NCI-H1930 (cell line): ENCODE data around the gene ERVFRD-1.
A peak's percentile ranks its signal among the peaks of the same experiment; 100 is the strongest.
"Not testable (repeated sequence)": the region's sequence is repeated elsewhere in the genome, so short reads cannot be mapped to it uniquely, and the experiment has no call there.

Source experiments
- DNase-seq, 2 experiments: peaks; one replicate each; lab custom pipeline; 2025; lab: John Stamatoyannopoulos, UW

Gene ERVFRD-1

DNA sequence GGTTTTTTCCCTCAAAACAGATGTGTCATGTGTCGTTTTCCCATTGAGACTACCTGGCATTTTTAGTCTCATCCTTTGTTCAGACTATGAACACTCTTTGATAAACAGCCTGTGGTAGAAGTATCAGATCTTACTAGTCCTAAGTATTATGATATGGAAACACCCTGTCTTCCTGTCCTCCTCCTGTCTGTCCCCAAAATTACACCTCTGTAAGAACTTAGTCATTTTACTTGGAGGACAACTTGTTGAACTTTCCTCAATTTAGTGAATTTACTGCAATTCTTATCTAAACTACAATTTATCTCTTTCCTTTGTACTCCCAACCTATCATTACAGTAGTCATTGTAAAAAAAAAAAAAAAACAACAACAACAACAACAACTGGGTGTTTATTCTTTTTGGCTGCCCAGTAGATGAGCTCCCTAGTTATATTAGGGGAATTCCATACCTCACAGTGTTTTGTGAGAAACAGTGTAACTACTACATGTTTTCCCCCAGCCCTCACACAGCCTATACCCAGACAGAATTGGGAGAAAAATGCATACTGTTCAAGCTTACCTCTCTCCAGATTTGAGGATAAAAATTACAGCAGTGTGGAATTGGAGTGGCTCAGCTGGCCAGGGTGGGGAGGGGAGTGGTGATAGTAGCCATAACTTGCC lies 18.5 kb upstream of the ERVFRD-1 start:
- DNase-seq, result no peak

DNA sequence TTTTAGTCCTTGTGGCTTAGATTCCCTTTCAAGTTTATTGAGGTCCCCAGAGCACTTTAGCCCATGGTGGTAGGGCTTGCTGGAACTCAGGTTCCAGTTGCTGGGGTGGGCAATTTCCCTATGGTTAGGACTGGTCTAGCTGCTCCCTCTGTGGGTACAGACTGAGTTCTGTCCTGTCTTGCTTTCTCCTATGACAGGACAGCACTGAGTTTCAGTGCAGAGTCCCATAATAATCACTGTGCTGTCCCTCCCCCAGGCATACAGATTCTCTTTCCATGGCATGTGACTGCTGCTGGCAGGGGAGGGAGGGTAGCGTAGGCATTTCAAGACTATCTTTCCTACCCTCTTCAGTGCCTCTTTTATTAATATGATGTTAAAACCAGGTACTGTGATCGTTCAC lies 17.1 kb upstream of the ERVFRD-1 start:
- no peak for DNase-seq

DNA sequence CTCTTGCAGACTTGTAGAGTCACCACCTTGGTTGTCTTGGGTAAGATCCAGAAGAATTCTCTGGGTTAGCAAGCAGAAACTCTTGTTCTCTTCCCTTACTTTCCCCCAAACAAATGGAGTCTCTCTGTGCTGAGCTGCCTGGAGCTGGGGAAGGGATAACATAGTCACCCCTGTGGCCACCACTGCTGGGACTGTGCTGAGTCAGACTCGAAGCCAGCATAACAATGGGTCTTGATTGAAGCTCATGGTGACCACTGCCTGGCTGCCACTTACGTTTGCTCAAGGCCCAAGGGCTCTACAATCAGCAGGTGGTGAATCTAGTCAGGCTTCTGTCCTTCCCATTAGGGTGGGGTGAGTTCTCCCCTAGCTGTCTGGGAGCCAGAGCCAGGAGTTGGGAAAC lies 15.4 kb upstream of the ERVFRD-1 start:
- DNase-seq, result no peak

DNA sequence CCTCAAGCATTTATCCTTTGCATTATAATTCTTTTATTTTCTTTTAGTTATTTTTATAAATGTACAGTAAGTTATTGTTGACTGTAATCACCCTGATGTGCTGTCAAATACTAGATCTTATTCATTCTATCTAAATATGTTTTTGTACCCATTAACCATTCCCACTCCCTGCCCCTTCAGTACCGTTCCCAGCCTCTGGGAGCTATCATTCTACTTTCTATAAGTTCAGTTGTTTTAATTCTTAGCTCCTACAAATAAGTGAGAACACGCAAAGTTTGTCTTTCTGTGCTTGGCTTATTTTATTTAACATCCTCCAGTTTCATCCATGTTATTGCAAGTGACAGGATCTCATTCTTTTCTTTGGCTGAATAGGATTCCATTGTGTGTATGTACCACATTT lies 12.5 kb upstream of the ERVFRD-1 start:
- no peak for DNase-seq

DNA sequence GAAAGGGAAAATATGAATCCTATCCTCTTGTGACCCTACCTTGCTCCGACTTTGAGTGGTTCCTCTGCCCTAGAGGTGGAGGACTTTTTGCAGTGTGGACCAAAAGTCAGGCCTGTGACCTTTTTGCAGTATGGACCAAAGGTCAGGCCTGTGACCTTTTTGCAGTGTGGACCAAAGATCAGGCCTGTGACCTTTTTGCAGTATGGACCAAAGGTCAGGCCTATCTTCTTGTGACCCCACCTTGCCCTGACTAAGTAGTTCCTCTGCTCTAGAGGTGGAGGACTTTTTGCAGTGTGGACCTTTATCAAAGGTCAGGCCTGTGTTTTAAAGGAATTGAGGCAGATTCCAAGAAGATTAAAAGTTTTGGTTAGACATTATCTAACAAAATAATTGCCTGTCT lies 10.9 kb upstream of the ERVFRD-1 start:
- no peak for DNase-seq

DNA sequence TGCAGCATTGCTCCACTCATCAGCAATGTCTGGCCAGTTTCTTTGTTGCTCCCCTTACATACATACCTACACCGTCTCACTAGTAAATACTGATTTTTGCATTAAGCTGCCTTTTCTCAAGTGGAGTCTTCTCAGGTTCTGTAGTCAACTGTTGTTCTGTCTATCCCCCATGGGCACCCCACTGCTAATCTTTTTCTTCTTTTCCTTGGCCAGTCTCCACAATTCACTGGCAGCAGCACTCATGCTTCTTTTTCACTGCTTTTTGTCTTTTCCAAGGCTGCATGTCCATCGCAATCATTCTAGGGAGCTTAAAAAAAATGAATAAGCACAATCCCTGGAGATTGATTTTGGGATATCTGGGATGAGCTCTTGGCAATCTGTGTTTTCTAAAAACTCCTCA lies 10.3 kb upstream of the ERVFRD-1 start:
- no peak for DNase-seq

DNA sequence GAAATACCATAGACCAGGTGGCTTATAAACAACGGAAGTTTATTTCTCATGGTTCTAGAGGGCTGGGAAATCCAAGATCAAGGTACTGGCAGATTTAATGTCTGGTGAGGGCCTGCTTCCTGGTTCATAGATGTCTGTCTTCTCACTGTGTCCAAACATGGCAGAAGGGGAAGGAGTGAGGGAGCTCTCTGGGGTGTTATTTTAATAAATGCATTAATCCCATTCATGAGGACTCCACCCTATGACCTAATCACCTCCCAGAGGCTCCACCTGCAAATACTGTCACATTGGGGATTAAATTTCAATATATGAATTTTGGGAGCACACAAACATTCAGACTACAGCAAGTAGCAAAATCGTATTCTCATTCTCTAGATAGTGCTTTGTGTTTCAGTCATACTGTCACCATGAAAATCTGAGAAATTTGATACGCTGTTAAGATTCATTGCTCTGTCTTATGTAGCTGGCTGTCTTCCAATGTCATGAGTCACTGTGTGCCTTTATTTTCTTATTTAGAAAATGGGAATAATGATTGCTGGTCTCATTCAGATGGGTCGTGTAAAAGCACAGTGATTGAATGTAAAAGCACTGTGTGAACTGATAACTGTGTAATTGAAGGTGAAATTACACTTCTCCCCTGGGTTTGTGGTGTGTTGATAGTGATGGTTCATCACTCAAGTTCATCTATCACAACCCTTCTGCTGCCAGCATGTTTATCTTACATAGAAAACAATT lies 8.9 kb upstream of the ERVFRD-1 start:
- DNase-seq, result peak in 1 of 2 experiments; percentile 38

DNA sequence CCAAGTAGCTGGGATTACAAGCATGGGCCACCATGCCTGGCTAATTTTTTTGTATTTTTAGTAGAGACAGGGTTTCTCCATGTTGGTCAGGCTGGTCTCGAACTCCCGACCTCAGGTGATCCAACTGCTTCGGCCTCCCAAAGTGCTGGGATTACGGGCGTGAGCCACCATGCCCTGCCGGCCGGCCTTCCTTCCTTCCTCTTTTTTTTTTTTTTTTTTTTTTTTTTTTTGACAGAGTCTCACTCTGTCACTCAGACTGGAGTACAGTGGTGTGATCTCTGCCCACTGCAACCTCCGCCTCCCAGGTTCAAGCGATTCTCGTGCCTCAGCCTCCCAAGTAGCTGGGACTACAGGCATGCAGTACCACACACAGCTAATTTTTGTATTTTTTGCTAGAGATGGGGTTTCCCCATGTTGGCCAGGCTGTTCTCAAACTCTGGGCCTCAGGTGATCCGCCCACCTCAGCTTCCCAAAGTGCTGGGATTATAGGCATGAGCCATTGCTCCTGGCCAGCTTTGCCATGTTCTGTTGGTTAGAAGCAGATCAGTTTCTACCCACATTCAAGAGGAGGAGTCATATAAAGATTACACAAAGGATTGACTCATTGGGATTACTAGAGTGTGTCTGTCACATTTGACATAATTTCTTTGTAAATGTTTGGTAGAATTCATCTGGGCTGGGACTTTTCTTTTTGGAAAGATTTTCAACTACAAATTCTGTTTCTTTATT lies 4.4 kb upstream of the ERVFRD-1 start:
- not testable (repeated sequence) for DNase-seq

DNA sequence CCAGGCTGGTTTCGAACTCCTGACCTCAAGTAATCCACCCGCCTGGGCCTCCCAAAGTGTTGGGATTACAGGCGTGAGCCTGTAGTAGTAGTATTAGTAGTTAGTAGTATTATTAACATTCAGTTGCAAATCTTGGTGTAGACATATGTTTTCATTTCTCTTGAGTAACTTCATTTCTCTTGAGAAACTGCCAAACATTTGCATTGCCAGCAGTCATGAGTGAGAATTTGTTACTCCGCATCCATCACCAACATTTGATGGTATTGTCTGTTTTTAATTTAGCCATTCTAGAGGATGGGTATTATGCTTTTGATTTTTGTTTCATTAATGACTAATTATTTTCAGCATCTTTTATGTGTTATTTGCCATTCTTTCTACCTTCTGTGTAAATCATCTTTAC lies 1.5 kb upstream of the ERVFRD-1 start:
- DNase-seq, result no peak

DNA sequence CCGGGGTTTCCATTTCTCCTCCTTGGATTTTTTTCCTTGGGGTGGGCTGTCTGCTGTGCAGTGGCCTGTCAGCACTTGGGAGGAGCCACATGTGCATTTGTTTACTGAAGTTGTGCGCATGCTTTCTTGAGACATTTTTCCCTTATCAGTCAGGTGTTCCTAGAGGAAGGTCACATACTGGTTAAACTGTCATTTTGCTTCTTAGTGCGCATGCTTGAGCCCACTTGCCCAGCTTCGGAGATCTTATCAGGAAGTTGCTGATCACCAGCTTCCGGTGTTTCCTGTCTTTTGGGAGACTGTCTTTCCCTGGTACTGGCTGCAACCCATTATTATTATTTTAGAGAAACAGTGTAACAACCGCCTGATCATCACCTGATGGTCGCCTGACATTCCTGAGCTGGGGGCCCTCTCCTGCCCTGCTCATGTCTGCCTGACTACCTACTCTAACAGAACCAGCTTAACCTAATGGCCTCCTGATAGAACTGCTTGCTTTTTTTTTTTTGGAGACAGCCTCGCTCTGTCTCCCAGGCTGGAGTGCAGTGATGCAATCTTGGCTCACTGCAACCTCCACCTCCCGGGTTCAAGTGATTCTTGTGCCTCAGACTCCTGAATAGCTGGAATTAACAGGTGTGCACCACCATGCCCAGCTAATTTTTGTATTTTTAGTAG lies 378 bp upstream of the ERVFRD-1 start:
- DNase-seq, result no peak

DNA sequence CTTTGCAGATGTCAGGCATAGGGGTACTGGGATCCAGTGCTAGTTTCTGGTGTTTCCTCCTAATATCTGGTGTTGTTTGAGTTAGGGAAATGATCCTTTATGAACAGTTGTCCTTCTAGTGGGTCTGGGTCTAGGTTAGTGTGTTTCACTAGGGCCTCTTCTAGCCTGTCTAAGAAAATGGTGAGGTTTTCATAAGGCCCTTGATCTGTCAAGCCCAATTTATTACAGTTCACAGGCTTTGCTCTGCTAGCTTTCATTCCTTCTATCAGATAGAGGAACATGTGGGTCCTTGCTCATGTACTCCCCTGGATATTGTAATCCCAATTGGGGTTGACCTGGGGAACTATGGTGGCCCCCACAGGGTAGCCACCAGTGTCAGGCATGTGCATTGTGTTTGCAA lies 2.8 kb downstream of the ERVFRD-1 start:
- DNase-seq, result no peak

DNA sequence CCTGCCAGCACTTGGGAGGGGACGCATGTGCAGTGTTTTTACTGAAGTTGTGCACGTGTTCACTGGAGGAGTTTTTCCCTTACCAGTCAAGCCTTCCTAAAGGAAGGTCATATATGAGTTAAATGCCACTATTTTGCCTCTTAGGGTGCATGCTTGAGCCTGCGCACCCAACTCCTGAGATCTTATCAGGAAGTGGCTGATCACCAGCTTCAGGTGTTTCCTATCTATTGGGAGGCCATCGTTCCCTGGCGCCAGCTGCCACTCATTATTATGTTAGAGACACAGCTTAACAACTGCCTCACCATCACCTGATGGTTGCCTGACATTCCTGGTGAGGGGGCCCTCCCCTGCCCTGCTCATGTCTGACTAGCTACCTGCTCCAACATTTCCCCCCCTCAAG lies 8.5 kb downstream of the ERVFRD-1 start:
- DNase-seq, result no peak

DNA sequence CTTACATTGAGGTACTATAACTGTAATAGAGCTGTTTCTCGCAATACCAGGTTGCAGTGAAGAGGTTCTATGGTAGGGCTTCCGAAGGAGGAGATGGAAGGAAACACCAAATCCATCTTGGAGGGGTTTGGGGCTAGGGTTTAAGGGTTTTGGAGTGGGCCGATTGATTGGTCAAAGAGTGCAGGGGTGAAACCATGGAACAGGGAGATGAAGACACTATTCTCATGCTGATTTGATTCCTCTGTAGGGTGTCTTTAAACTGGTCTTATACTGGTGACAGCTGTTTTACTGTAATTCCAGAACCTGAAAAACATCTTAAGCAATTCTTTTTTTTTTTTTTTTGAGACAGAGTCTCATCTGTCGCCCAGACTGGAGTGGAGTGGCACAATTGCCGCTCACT lies 10.1 kb downstream of the ERVFRD-1 start:
- no peak for DNase-seq

DNA sequence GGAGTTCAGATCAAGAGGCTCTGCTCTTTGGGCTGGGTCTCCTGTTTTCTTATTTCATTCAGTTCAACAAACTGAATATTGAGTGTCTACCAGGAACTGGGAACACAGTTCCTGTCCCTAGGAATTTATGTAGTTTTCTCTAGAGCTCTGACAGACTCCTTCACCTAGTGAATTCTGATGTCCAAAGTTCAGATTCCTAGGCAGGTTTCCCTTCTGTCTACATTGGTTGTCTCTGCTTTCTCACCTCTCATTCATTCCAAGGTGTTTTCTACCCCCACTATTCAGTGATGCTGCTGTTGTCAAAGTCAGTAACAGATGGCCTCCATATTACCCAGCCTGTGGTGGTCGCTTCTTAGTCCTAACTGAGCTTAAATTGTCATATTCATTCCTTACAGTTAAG lies 13.5 kb downstream of the ERVFRD-1 start:
- no peak for DNase-seq

DNA sequence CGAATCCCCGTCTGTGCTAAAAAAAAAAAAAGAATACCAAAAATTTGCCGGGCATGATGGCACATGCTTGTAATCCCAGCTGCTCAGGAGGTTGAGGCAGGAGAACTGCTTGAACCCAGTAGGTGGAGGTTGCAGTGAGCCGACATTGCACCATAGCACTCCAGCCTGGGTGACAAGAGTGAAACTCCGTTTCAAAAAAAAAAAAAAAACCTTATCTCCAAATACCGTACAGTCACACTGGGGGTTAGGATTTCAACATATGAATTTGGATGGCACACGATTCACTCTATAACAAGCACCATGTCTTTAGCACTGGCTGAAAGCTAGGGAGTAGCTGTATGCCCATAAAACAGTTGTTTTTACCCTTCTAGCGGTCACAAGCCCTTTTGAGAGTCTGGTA lies 14.0 kb downstream of the ERVFRD-1 start:
- DNase-seq, result no peak

DNA sequence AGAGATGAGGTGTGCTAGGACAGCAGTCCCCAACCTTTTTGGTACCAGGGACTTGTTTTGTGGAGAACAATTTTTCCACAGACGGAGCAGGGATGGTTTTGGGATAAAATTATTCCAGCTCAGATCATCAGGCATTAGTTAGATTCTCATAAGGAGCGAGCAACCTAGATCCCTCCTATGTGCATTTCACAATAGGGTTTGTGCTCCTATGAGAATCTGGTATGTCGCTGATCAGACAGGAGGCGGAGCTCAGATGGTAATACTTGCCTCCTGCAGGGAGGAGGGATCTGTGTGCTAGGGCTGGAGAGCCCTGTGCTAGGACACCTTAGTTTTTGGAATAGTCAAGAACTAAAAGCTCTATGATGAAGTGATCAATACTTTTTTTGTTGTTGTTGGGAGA lies 15.4 kb downstream of the ERVFRD-1 start:
- DNase-seq, result no peak

DNA sequence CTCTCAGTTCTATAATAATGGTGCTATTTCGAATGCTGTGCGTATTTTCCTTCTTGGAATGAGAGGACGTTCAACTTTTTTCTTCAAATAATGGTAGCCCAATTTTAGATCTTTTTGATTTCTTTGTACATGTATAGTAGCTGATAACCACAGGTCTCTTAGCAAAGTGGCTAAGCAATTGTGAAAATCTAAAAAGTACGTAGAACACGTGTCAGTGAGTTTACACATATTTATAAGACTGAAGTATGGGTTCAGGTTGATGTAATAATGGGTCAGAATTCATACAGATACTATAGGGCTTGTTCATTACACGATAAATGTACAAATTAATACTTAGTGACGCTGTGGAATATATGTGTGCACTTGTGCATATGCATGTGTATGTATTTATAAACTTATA lies 16.6 kb downstream of the ERVFRD-1 start:
- DNase-seq, result no peak

DNA sequence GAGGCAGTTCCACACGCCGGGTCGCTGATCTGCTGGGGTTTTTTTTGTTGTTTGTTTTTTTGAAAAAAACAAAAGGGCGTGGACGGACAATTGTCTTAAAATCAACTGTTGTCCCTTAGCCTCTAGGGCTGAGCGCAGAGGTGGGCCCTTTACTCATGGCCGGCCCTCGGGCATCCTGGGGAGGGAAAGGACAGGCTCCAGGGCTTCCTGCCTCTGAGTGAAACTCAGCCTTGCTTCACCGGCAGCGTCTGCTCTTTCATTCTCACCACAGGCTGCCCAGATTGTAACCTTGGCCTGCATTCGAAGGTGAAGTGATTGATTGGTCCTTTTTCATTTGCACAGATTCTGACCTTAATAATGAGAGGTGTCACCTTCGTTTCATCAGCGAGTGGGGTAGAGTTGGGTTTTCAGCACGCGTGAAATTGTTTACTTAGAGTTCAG lies 17.1 kb downstream of the ERVFRD-1 start:
- no peak for DNase-seq

DNA sequence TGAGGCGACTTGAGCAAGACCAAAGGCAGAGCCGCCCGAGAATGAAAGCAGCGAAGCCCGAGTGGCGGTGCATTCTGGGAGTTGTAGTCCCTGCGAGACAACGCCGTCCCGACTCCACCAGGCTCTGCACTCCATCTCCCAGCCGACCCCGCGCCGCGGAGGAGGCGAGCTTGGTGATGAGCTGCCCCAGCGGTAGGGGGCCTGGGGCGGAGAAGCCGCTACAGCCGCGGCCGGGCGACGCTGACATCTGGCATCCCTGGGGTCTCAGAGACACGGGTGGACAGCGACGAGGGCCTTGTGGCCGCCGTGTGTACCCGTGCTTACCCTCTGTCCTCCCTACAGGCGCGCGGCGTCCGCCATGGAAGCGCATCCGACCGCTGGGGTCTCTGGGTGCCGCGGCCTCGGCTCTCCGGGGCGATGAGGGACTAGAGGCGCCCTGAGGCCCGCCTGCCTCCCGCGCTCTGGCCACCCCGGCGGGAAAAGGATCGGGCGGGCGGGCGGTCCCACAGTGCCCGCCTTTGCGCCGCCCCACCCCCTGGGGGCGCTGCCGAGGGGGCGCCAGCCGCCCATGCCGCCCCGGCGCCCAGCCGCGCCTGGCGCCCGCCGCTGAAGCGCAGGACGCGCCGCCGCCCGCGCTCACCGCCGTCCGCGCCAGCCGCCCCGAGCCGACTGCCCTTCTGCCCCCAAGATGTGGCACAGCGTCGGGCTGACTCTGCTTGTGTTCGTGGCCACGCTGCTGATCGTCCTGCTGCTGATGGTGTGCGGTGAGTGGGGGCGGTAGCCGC lies 17.7 kb downstream of the ERVFRD-1 start, which contains the start of gene SMIM13:
Gene SMIM13 (plus strand): TSS at position 209 of the 785 bp plus-strand sequence. CDS start 480 bp downstream, at position 689.
- DNase-seq, result peak; percentile 94 to 97

DNA sequence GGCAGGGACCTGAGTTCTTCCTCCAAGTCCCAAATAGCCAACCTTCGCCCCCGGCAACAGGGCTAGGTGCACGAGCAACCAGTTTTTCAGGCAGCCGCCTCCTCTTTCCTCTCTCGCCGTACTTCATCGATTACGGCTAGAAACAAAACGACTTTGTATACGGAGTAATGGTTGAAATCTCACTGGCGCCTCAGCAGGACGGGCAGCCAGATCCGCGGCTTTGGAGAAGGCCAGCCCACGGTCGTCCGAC lies 18.2 kb downstream of the ERVFRD-1 start:
- DNase-seq, result no peak

DNA sequence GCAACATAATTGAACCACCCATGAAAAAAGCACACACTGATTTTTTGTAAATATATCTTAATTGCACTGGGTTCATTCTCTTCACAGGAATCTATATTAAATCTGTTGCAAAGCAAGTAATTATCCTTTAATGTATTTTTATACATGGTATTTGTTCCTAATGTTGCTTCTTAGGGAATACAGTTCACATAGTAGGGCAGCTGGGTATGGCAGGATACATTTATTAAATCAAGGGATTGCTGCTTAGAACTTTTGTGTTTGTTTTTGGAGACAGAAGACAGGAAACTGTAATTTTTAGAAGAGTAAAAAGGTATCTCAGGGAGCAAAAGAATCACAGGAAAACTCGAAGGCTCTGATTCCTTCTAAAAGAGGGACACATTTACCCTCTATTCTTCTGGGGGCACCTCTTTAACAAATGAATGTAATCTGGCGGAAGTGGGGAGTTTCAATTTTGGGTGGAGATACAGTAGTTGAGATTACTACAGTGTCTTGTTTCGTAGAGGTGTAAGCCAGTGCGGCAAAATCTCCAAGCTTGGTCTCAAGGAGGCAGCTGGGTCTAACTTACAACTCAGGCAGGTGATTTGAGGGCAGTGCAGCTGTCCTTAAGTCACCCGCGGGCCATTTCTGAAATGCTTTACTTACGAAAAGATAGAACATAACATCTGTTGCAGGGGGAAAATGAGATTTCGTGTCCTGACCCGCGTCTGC lies 18.7 kb downstream of the ERVFRD-1 start:
- peak in 1 of 2 experiments; percentile 29 for DNase-seq
